Measurements from ENCODE around the gene SELENOO. TPM values are rescaled to one million over a fixed set of nuclear protein-coding genes. Genes with fewer than 3 reads are reported as not detected.

The SELENOO gene
- total and polyA plus RNA-seq, 2 of the 13 experiments (the other 11 are each of a cell fraction or from before 2014, with no cell fraction given): 14.4 to 19.0 TPM

DNA sequence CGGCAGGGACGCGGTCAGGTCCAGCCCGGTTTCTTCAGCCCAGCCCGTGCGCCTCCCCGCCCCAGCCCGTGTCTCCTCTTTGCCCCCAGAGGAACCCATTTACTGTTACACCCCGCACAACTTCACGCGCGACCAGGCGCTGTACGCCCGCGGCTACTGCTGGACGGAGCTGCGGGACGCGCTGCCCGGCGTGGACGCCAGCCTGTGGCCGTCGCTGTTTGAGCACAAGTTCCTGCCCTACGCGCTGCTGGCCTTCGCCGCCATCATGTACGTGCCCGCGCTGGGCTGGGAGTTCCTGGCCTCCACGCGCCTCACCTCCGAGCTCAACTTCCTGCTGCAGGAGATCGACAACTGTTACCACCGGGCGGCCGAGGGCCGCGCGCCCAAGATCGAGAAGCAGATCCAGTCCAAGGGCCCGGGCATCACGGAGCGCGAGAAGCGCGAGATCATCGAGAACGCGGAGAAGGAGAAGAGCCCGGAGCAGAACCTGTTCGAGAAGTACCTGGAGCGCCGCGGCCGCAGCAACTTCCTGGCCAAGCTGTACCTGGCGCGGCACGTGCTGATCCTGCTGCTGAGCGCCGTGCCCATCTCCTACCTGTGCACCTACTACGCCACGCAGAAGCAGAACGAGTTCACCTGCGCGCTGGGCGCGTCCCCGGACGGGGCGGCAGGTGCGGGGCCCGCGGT, 23.8 kb upstream of the SELENOO start:
- in situ Hi-C loops (cut with HindIII; ENCODE audit: extremely low pct_ligation_motif_present, low pct_unique_long_range_greater_than_20kb) (no loop called here), intact Hi-C loops (cut with micrococcal nuclease; ENCODE audit: unreplicated experiment) (no loop called here)
- Histone ChIP-seq H3K79me2 (ENCODE audit: insufficient read depth, low read length) (no peaks in the 10 kb centered on the region), H3K36me3 (replicated peaks in 1 of 2; ENCODE audit: control insufficient read depth in 1 of 2, insufficient read depth in 2 of 2, low read length in 2 of 2) (no peaks in the 10 kb centered on the region), H3K9me3 (ENCODE audit: low read length) (no peaks in the 10 kb centered on the region), H3K27ac (ENCODE audit: extremely low read length, insufficient read depth, low read length) (no peak overlapping the region), H3K27me3 (ENCODE audit: control insufficient read depth in 1 of 2, insufficient read depth in 2 of 2, low read length in 2 of 2) (no peaks in the 10 kb centered on the region; a peak in 1 of 5 replicates), H2AFZ (ENCODE audit: low read length) (no peak overlapping the region), H3K4me1 (ENCODE audit: insufficient read depth, low read length) (peaks cover 12% of the 10 kb centered on the region), H4K20me1 (ENCODE audit: insufficient read depth, low read length) (no peaks in the 10 kb centered on the region), H3K9ac (ENCODE audit: insufficient read depth, low read depth, low read length) (no peak overlapping the region), H3K4me2 (ENCODE audit: low read depth, low read length) (no peak overlapping the region), H3K4me3 (replicated peaks in 1 of 3; ENCODE audit: insufficient read depth in 1 of 3, low read depth in 2 of 3, low read length in 3 of 3) (no peak overlapping the region)
- FAIRE-seq (no peak), ATAC-seq (no peak), DNase-seq (ENCODE audit: low spot score) (no peak)
- CTCF ChIA-PET (ENCODE audit: low intra/inter-chr PET ratio, low total read pairs): no interaction called here
- POLR2A ChIA-PET: no interaction called here
- no TSS peak for BruUV-seq (replicated peaks)
- WGBS (ENCODE audit: low lambda C conversion rate): 96% methylated on average over 75 of the region's 76 CpGs
- TF ChIP-seq HHEX (CRISPR knock-in tag; IDR thresholded peaks at IDR 0.05) (no peak), NFYB (CRISPR knock-in tag; IDR thresholded peaks at IDR 0.05) (no peak), SP5 (CRISPR knock-in tag; IDR thresholded peaks at IDR 0.05; ENCODE audit: borderline replicate concordance, low read depth) (no peak), ISX (CRISPR knock-in tag; conservative IDR thresholded peaks at IDR 0.05) (no peak), HNRNPL (IDR thresholded peaks at IDR 0.05; ENCODE audit: low read depth, low read length) (no peak), SPEN (CRISPR knock-in tag; IDR thresholded peaks at IDR 0.05; ENCODE audit: low read depth) (no peak), KAT8 (CRISPR knock-in tag; IDR thresholded peaks at IDR 0.05) (no peak), ZNF501 (CRISPR knock-in tag; IDR thresholded peaks at IDR 0.05) (no peak), CREM (IDR thresholded peaks at IDR 0.05) (no peak), CREM (CRISPR knock-in tag; IDR thresholded peaks at IDR 0.05) (no peak)
- TF ChIP-seq, protein P1, sequence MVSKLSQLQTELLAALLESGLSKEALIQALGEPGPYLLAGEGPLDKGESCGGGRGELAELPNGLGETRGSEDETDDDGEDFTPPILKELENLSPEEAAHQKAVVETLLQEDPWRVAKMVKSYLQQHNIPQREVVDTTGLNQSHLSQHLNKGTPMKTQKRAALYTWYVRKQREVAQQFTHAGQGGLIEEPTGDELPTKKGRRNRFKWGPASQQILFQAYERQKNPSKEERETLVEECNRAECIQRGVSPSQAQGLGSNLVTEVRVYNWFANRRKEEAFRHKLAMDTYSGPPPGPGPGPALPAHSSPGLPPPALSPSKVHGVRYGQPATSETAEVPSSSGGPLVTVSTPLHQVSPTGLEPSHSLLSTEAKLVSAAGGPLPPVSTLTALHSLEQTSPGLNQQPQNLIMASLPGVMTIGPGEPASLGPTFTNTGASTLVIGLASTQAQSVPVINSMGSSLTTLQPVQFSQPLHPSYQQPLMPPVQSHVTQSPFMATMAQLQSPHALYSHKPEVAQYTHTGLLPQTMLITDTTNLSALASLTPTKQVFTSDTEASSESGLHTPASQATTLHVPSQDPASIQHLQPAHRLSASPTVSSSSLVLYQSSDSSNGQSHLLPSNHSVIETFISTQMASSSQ (IDR thresholded peaks at IDR 0.05; ENCODE audit: low read depth): no peak
- TF ChIP-seq, protein P1 (CRISPR knock-in tag; IDR thresholded peaks at IDR 0.05; ENCODE audit: borderline replicate concordance): no peak
- TF ChIP-seq, protein P2, sequence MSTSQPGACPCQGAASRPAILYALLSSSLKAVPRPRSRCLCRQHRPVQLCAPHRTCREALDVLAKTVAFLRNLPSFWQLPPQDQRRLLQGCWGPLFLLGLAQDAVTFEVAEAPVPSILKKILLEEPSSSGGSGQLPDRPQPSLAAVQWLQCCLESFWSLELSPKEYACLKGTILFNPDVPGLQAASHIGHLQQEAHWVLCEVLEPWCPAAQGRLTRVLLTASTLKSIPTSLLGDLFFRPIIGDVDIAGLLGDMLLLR (CRISPR knock-in tag; IDR thresholded peaks at IDR 0.05): no peak

All from HepG2 (cell line).